Activated CD4-positive, alpha-beta T cell treated with anti-CD3 and anti-CD28 coated beads, Interleukin-2, amount 50 U/mL, for 48 hours (primary cell): ENCODE data around the gene SCCPDH.
"Not testable (repeated sequence)": the region's sequence is repeated elsewhere in the genome, so short reads cannot be mapped to it uniquely, and the experiment has no call there.

Source experiments
- DNase-seq, 2 experiments: peaks; one replicate each; pipeline ENCODE4 v3.0.0-alpha.2; 2020

Gene SCCPDH, protein sequence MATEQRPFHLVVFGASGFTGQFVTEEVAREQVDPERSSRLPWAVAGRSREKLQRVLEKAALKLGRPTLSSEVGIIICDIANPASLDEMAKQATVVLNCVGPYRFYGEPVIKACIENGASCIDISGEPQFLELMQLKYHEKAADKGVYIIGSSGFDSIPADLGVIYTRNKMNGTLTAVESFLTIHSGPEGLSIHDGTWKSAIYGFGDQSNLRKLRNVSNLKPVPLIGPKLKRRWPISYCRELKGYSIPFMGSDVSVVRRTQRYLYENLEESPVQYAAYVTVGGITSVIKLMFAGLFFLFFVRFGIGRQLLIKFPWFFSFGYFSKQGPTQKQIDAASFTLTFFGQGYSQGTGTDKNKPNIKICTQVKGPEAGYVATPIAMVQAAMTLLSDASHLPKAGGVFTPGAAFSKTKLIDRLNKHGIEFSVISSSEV

DNA sequence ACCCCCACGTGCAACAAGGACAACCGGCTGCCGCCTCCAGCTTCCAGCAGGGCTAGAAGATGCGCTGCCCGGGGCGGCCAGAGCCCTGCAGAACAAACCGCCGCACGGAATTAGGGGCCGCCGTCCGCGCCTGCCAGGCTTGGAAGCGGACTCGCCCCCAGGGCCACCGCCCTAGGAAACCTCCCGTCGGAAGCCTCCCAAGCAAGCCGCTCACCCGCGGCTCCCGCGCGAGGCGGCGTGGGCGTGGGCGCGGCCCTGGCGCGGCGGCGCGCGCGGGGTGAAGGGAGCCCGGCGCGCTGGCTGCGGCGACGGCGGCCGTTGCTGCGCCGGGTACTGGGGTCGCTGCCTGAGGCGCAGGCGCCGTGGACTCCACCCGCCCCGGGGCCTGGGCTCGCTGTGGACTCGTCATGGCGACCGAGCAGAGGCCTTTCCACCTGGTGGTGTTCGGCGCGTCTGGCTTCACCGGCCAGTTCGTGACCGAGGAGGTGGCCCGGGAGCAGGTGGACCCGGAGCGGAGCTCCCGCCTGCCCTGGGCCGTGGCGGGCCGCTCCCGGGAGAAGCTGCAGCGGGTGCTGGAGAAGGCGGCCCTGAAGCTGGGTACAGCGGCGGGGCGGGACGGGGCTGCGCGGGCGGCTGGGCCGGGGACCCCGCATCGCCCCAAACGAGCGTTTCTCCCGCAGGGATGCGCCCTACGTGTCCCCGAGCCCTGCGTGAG, at the start of gene SCCPDH:
Gene SCCPDH (plus strand): TSS at position 394 of the 715 bp plus-strand sequence. CDS start 14 bp downstream, at position 408.
- DNase-seq, result peak; percentile 75 to 78

DNA sequence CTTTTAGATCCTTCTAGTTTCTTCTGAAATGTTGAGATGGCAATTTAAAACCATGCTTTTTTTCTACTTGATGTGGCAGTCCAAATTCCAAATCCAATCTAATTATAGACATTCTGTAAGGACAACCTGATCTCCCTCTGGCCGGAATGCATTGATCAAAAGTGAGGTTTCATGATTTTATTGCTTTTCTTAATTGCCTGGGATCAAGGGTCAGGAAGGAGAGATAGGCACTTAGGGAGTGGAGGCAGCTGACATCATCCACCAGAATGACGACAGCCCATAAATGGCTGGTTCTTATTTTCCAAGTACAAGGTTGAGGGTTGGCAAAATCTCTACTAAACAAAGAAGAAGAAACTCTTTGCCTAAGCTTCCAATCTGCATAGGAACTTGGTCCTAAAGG, 46.4 kb upstream of the SCCPDH start:
- no peak for DNase-seq

DNA sequence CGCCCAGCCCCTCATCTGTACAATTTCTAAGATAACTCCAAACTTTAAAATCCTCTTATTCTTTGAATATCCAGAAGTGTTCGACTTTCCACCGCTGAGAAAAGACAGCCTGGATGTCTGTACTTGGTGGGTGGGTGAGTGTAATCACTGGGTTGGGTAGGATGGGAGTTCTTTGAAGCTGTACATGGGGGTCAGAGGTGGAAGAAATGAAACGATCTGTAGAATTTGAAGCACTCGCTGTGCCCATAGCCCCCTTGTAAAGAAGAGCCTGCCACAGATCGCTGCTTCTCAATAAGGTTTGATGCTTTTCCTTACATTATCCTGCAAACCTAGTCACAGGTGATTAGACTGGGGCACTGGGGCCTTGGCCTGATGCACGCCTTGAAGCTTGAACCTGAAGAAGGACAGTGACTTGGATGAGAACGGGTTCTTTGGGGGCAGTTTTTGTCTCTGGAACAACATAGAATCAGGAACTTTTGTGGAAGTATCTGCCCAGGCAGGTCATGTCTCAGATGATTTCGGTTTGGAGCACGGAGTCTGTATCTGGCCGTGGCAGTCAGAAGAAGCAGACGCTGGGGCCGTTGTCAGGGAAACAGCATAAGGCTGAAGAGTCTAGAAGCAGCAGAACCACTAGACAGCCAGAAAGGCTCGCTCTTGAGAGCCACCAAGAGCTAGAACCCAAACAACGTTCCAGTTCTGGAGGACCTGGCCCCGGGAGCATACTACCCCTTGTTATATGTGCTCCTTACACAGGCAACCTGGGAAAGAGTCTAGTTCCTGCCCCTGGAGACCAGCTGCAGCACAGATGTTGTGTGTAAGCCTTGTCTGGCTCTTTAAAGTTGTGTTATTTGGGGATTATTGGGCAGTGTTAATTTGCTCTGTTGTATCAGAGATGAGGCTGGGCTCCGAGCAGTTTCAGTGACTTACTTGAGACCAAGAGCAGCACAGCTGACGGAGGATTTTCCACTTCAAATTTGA, 45.1 kb upstream of the SCCPDH start:
- no peak for DNase-seq

DNA sequence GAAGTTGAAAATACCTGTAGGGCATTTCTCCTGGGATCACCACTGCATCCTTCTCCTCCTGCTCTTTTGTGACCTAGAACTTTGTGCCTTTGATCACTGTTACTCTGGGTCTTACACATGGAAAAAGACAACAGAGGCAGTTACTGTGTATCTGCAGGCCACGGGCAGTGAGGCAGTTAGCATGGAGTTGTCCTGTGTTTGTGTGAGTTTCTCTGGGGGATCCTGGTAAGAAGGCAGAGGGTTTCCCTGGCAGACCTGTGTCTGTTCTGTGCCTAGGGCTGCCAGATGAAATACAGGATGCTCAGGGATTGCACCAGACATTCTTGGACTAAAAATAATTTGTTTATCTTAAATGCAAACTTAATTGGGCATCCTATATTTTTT, 44.4 kb upstream of the SCCPDH start:
- no peak for DNase-seq

DNA sequence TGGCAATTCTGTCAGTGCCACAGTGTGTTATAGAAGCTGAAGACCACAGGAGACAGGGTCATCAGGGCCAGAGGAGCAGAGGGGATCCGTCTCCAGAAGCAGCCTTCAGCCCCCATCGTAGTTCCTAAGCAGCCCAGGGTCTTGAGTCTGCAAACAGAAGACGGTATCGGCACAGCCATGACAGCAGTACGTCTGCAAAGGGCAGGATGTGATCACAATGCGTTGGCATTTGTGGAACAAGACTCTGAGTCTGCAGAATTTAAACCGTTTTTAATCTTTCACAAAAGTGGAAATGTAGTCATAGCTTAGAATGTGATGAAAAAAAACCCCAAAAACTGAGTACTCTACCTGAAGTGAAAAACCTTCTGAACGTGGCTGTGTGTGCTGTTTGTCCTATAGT, 44.0 kb upstream of the SCCPDH start:
- DNase-seq, result no peak

DNA sequence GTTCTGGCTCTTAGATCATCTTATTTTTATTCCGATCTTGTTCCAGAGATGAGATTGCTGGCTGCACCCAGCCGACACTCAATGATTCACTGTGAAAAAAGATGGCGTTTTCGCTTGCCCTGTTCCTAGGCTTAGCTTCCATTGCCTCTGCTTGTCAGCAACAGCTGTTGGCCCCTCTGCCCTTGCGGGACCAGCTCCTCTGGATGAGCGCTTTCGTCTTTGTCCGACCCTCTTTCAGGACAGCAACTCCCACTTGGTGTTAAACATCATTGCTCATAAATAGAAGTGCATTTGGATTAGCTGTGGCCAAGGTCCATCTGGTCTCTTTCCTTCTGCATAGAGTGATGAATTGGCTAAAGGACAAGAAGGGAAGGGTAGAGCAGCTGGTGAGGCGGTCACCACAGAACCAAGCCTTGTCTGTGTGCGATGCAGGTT, 43.5 kb upstream of the SCCPDH start:
- no peak for DNase-seq

DNA sequence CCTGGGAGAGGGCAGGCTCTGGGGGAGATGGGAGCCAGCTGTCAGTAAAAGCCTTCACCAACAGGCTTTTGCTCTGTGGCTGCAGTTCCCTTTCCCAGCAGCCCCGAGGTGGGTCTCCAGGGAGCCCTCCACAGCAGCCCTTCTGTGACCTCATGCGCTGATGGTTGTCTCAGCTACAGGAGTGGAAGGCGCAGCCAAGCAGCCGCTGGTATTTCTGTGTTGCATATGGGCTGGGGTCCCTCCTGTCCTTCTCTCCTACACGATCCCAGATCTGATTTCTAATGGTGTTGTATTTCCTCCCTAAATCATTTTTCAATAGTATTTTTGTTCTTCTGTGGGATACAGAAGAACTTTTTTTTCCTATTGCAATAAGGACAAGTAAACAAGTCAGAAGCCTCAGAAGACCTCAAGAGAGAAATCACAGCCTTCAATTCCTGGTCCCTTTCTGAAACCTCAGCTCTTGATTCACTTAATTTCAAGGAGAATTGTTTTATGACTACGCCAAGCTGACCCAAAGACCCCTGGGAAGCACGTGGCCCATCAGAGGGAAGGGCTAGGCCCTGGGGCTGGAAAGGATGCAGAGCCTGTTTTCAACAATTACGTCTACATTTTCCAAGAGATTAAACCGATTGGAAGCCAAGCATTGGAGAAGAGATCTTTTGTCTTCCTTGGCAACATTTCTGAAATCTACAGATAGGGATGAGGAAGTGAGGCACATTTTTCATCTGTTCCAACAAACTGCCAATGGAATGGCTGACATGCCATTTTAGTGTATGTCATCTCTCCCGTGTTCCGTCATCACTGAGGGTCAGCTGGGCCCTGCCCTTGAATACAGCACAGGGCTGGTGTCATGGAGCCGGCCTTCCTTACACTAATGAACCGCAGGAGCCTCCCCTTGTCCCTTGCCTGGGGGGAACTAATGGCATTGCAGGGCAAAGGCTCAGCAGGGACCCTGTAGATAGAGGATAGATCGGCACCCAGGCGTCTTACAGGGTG, 42.0 kb upstream of the SCCPDH start:
- no peak for DNase-seq

DNA sequence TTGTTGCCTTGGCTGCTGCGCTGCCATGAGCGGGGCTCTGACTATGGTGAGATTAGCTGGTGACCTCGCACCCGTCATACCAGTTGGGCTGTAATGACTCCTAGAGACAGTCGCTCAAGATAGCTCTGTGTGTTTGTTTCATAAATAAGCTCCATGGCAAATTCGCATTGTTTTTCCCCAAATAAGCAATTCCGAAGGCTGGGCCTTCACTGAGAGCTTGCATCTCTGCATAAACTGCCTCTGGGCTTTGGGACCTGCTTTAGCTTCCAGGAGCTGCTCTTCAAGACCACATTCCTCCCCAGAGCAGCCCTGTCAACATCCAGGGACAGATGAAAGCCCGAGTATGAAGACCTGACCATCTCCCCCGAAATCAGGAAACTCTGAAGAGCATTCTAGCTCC, 40.7 kb upstream of the SCCPDH start:
- DNase-seq, result no peak

DNA sequence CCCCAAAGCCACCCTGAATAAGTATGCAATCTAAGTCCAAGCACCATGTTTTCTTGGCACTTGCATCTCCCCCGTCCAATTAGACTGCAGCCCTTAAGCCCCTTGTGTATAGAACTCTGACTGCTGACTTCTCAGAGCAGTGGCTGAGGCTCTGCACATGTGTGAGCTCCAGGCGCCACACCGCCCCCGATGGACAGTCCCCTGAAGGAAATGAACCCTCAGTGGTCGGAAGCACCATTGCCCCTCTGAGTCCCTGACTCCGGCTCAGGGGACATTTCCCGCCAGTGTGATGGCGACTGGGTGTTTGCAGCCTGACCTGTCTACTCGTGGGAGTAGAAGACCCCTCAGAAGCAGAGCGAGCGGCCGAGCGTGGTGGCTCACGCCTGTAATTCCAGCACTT, 37.2 kb upstream of the SCCPDH start:
- DNase-seq, result no peak

DNA sequence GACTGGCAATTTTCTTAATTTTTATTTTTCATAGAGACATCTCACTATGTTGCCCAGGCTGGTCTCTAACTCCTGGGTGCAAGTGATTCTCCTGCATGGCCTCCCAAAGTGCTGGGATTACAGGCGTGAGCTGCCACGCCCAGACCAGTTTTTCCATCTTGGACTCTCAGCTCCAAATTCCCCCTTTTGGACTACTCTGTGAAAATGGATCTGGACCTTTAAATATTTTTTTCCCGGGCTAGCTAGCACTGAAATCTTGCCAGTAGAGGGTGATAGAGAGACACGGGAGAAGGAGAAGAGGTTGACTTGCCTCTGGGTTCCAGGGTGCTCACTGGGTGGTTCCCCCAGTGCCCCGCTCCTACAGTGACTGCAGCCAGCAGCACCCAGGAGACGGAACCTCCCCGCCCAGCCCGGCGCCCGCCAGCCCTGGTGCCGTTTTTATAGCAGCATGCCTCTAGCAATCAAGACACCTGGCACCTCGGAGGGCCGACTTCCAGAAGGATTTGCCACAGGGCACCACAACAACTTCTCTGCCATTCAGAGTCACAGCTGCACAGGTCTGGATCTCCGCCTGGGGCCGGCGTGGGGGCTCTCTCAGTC, 34.7 kb upstream of the SCCPDH start:
- DNase-seq, result peak; percentile 27 to 43

DNA sequence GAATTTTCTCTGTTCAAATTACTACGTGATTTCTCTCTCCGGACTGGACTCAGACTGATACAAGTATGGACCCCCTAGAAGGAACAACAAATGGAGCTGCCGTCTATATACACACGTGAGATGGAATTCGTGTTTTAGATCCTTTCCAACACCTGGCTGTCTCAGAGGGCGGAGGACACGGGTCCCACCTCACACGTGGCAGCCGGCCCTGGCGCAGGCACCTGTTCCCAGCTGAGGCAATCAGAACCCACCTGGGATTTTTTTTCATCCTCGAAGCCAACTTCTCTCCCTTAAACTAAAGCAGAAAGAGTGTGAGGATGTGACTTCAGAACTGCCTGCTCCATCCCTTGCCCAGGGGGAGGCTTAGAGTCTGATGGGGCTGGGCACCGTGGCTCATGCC, 34.1 kb upstream of the SCCPDH start:
- no peak for DNase-seq

DNA sequence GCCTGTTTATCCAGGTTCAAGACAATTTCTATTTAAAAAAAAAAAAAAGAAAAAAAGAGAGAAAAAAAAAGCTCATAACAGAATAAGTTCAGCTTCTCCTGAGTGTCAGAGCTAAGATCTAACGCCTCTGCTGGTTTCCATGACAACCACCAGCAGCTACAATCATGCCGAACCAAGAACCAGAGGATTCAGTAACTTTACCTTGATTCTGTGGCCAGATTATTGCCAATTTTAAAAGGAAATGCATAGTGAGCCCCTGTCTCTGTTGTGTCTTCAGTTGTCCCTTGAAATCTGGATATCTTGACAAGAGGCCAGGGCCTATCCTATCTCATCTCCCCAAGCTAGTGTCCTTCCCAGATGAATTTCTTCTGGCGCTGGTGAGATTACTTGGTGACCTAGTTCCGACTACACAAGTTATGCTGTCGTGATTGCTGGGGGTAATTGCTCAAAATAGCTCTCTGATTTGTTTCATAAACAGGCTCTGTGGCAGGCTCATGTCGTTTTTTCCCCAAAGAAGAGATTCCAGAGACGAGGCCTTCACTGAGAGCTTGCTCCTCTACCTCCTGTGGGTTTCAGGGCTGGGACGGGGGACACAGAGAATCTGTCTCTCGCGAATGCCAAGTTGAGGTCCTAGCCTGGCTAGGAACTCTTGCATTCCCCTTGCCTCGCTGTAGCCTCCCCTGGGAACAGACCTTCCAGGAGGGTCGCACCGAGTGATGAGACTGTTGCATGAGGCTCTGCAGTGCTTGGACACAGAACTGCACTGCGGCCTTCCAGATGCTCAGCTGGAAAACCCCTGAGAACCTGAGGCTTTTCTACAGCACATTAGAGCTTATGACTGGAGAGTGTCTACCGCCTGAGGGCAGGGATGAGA, 32.4 kb upstream of the SCCPDH start:
- no peak for DNase-seq

DNA sequence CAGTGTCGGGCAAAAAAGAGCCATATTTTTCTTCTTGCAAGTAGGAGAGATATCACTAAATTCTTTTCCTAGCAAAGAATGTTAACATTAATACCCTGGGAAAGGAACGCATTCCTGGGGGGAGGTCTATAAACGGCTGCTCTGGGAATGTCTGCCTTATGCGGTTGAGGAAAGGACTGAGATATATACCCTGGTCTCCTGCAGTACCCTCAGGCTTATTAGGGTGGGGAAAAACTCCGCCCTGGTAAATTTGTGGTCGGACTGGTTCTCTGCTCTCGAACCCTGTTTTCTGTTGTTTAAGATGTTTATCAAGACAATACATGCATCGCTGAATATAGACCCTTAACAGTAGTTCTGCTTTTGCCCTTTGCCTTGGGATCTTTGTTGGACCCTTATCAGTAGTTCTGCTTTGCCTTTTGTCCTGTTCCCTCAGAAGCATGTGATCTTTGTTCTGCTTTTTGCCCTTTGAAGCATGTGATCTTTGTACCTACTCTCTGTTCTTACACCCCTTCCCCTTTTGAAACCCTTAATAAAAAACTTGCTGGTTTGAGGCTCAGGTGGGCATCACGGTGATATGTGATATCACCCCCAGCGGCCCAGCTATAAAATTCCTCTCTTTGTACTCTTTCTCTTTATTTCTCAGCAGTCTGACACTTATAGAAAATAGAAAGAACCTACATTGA, 29.9 kb upstream of the SCCPDH start:
- DNase-seq, result not testable (repeated sequence)

DNA sequence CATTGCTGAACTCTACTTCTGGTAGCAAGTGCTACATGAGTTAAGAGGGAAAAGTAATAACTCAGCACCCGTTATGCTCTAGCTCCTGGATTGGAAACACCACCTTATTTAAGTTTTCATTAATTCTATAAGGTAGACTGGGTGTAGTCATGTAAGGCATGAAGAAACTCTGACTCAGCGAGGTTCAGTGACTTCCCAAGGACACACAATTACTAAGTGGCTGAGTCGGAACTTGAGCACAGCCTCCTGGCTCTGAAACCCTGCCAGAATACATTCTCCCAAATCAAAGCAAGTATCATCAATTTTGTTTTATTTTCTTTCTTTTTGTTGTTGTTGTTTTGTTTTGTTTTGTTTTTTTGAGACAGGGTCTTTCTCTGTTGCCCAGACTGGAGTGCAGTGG, 29.1 kb upstream of the SCCPDH start:
- no peak for DNase-seq

DNA sequence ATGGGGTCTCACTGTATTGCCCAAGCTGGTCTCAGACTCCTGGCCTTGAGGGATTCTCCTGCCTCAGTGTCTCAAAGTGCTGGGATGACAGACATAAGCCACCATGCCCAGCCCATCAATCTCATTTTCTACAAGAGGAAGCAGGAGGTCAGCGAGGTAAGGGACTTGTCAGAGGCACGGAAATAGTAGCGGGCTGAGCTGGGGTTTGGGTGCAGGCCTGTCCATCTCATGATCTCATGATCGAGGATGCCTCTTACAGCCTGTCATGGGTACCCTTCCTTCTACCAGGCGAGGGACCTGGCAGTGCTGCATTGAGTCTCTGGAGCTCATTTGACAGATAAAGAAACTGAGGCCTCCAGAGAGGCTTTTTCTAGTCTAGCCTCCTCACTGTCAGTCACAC, 28.5 kb upstream of the SCCPDH start:
- no peak for DNase-seq

DNA sequence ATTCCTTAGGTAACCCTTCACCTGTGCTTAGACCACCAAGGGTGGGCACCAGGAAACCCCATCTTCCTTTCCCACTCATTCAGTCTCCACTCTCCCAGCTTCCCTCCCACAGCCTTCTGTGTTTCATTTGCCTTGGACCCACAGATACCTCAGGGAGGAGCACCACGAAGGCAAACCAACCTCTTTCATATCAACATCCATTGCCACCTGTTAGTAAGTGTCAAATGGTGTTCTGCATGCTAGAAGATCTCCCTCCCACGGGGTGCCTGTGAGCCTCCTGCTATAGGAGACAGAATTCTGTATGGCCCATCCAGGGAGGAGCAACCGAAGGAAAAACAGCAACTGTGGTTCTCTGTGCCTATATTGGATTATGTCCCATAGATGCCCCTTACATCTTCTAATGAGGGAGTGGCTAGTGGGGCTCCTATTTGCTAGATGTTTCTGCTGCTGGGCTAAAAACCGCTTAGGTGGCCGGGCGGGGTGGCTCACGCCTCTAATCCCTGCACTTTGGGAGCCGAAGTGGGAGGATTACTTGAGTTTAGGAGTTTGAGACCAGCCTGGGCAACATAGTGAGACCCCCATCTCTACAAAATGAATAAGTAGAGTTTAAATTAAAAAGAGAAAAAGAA, 25.6 kb upstream of the SCCPDH start:
- no peak for DNase-seq

DNA sequence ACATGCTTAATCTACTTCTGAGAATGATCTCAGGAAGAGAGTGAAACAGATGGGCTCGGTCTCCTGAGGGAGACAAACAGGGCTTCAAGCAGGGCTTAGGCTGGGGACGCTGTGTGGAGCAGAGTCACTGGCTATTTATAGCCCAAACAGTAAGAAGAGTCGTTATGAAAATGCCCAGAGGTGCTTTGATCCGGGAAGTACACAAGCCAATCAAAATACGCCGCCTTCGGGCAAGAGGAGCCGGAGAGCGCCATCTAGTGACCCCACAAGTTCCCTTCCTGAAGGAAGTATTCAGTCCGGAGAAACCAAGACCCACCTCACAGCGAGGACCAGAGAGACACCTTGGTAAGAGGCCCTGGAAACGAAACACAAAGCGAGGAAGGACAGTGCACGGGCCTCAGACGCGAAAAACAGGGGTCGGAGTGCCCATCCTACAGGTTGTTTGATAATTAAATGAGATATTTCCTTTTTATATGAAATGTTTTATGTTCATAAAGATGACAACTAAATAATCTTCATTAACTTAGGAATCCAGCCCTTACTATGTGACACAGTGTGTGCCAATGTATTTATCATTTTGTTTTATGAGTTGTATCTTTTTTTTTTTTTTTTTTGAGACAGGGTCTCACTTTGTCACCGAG, 25.0 kb upstream of the SCCPDH start:
- DNase-seq, result peak; percentile 80 to 88

DNA sequence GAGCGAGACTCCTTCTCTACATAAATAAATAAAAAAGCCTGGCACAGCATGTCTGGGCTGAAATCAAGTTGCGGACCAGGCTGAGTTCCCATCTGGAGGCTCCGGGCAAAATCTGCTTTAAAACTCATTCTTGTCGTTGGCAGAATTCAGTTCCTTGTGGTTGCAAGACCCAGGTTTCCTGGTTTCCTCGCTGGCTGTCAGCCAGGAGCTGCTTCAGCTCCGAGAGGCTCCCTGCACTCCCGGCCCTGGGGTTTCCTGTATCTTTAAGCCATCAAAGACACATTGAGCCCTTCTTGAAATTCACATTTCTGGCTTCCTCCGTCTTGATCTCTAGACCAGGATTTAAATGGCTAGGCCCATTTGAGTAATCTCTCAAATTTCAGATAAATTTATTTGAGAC, 20.6 kb upstream of the SCCPDH start:
- no peak for DNase-seq

DNA sequence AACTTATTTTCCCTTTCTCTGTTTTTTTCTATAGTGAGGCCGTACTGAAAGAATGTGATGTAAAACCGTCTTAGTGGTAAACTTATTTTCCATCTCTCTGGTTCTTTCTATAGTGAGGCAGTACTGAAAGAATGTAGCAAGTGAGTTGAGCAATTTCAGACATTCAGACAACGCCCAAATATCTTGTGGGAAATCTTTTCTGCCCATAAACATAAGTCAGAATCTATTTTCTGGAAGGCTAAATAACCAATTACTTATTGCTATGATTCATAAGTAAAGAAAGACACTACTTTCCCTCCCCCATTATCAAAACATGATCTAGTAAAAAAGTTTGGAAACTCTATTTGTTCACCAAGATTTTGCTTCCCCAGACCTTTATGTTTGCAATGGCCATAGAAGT, 18.8 kb upstream of the SCCPDH start:
- DNase-seq, result no peak
